GM21526 (cell line): ENCODE data around the gene VAMP2.
A peak's percentile ranks its signal among the peaks of the same experiment; 100 is the strongest.

Source experiments
- ATAC-seq: cut with Tn5 transposase; IDR thresholded peaks from one replicate; pipeline ENCODE4 v1.9.1; 2021; ENCODE audit warnings: moderate library complexity; ENCODE audit not compliant: unreplicated experiment, low FRiP score

The VAMP2 gene

DNA sequence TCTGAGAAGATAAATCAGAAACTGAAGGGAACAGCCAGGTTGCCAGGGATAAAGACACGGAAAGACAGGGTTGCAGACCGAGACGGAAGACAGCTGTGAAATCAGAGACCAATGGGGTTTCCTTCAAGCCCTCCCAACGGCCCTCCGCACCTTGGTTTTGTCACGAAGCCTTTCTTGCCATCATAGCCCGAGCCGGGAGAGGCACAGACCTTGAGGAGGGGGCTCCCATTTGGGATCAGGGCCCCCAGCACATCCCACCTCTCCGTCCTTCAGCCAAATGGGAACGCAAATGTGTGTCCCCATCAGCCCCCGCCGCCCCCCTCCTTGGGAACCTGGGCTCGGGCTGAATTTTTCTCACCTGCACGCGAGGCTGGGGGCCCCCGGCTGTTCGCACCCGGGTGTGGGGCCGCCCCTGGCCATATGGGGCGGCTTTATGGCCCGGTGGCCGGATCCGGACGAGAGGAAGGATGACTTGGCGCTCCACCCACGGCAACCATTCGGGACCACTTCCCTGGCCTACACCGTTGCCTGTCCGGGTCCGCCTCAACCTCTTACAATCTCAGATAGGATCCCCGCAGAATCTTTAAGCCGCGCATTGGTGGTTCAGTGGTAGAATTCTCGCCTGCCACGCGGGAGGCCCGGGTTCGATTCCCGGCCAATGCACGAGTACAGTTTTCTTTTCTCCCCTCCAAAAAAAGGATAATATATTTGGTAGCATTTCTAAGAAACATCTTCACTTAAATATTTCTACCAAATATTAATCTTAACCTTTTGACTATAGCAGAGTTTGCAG is 37.4 kb downstream of the VAMP2 start:
- ATAC-seq = no peak

DNA sequence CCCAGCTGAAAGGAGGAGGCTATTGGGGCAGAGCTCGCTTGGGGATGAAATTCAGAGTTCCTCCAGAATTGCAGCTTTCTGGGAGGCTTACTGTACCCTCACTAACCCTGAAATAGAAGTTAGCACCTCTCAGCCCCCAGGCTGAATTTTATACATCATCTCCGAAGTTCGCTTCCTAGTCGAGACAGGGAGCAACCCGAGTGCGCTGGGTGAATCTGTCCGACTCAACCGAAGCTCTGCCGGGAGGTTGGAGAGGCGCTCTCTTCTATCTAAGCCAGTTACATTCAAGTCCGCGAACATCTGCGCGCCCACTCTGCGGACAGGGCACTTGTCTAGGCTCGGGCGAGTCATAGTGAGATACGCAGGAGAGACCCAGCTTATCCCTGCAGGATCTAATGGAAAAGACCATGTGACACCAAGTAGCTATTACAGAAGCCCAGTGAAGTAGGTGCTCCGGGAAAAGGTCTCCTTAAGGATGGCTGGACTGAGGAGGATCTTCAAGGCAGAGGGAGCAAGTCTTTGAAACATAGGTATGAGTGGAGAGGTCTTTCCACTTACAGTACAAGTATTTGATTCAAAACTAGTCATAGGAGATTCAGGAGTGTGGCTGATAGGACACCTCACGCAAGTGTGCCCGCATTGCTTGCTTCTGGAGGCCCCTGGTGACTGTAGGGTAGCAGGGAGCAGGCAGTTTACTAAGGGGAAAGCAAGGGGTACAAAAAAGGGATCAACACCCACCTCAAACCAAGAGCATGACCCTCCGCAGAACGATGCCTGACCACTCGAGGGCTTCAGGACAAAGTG is 38.2 kb downstream of the VAMP2 start:
- no peak for ATAC-seq

DNA sequence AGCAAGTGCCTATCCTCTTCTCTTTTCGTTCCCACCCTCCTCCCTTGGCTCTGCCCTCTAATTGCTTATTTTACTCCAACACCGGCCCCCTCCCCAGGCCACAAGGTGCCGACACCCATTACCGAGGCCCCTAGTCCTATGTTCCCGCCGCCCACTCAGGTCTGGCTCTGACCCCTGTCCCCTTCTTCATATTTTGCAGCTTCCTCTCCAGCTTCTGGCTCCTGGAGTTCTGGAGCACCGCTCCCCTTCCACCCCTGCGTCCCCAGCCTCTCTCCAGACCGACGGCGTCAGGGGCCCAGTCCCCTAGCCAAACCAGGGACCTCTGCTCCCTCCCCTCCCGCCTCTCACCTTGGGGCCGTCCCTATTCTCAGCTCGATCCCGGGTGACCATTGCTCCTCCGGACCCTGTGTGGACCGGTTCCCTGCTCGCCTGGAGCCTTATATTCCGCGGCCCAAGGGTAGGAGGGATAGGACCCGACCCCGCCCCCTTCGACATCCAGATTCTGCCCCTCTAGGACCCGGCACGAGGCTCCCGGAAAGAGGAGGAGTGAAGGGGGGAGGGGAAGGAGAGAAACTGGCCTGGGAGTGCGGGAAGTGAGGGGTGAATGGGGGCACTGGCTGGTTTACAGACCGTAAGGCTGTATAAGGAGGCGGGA is 38.9 kb downstream of the VAMP2 start, which contains the start of gene HES7:
TSS of gene HES7 (minus strand) at position 412 of the 655 bp plus-strand sequence. CDS start at position 390, 22 bp downstream.
- ATAC-seq = no peak

DNA sequence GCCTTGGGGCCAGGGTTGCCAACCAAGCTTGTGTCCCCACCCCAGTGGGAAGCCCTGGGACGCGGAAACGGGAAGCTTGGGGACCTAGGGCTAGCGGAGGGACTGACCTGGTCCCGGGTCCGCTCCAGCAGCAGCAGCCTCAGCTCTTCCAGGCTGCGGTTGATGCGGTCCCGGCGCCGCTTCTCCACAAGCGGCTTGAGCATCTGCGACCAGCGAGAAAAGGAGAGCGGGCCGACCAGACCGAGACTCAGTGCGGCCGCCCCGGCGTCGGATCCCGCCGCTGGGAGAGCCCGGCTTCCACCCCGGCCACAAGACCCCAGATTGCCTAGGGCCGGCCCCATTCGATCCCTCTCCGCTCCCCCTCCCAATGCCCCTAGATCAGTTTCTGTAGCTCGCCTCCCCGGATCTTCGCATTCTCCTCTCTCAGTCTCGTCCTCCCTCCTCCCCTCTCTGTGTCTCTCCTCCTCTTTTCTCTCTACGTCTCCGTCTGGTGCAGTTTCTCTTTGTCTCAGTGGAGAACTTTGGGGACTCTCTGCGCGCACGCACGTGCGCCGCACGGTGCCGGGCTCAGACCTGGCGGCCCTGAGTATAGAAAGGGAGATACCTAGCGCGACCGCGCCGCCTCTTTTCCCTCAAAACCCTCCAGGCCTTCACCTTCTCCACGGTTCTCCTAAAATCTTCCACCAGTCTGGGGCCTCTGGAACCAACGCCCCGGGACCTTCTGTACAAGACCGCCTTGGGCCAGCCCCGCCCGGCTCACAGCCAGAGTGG is 39.6 kb downstream of the VAMP2 start:
- no peak for ATAC-seq

DNA sequence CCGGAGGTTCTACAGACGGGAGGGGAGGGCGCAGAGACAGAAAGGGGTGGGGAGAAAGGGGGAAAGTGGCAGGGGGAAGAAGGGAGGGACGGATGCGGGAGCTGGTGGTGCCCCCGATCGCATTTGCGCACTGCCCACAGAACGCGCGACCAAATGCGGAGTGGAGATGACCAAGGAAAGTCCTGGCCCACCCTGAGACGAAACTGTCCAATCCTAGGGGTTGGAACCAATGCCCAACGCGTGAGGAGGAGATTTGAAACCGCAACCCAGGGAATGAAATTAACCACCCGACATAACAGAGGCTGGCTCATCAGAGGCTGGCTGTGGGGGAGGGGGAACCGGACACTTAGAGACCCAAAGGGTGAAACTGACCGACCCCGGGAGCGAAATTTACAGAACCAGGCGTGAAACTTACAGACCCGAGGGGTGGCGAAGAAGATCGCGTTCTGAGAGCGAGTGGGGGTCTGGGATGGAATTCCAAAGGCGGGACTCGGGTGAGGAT is 40.3 kb downstream of the VAMP2 start:
- ATAC-seq = no peak

DNA sequence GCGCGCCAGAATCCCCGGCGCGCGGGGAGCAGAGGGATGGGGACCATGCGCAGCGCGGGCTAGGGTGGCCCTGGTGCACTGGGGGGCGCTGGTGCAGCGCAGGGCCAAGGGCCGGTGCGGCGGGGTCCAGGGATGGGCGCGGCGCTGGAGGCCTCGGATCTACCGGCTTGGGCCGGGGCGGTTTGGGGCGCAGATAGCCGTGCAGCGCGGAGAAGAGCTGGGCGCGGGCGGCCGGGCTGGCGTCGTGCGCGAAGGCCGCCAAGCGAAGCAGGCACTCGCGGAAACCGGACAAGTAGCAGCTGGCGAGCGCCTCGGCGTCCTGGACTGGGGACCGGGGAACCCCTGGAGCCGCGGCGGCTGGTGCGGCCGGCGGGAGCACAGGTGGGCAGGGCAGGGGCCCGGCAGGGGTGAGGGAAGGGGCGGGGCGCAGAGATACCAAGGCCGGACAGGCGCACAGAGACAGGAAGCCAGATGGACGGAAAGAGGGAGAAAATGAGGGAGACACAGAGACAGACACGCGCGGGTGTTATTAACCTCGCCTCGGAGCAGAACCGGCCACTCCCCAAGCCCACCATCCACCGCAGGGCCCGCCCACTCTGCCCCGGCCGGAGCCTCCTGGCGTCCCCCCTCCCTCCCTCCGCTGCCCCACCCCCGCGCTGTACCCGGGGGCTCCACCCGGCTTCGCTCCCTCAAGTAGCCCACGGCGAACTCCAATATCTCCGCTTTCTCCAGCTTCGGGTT is 40.9 kb downstream of the VAMP2 start:
- ATAC-seq = no peak

DNA sequence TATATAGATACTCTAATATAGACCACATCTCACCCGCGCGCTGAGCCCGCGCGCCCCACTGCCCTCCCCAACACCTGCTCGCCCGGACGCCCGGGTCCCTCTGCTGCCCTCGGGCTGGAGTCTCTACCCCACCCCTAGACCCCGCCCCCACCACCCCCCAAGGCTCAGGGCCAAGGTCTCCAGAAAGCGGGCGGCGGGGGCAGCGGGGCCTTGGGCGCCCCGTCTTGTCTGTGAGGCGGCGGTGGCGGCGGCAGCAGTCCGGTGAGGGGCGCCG is 41.4 kb downstream of the VAMP2 start:
- ATAC-seq = no peak

DNA sequence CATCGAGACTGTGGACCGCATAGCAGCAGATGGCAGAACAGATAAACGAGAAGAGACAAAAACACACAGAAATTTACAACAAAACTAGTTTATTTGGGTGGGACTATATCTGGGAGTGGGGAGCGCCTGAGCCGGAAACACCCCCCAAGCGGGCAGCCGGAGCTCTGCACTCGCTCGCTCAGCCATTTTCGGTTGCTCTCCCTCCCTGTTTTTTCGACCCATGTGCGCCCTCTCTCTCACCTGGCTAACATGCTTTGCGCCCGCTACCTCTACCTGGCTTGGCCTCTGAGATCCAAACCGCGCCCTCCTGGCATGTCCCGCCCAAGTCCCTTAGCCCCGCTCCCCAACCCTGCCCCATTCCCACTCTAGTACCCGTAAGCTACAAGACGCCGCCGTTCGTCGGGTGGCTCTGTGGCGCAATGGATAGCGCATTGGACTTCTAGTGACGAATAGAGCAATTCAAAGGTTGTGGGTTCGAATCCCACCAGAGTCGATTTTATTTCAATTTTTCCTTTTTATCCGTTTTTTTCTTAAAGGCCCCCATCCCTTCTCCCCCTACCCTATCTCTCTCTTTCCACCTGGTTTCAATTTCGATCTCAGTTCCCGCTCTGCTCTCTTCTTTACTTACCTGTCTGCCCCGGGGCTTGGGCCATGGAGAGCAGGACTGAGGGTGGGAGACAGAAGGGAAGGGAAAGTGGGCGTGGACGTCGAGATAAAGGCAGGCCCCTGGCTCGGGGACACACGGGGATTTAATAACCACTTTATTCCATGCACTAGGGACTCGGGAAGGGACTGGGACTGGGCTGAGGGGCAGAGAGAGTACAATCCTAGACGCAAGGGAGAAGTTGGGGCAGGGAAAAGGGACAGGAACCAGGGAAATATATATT is 42.0 kb downstream of the VAMP2 start:
- ATAC-seq = no peak

DNA sequence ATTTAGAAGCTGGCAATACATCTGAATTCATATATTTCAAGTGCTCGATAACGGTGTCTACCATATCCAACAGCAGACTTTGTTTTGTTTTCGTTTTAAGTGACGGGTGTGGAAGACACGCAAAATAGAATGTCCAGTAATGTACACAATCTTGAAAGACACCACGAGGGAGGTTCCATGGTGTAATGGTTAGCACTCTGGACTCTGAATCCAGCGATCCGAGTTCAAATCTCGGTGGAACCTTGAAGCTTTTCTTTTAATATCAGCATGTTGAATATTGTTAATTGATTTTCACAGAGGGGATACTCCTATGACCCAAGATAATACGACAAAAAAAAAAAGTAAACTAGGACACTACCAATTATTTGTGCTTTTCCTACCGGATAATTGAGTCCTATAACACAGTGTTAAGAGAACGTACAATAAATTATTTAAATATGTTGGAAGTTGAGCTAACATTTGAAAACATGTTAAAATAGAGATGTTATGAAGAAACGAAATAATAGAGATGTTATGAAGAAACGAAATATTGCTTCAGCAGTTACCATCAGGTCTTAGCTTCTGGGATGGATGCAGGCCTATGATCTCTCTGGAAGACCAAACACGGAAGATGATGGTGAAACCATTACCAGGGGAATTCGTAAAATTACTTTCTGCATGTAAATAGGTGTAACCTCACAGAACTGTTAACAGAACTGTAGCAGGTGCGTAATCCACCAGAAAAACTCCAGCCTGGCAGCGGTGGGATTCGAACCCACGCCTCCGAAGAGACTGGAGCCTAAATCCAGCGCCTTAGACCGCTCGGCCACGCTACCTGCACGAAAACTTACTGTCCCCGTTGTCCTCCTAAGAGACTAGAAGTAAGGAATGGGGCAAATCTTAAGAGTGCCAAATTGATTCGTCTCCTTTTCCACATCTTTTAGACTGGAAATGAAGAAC is 42.9 kb downstream of the VAMP2 start:
- peak; percentile 27 for ATAC-seq

DNA sequence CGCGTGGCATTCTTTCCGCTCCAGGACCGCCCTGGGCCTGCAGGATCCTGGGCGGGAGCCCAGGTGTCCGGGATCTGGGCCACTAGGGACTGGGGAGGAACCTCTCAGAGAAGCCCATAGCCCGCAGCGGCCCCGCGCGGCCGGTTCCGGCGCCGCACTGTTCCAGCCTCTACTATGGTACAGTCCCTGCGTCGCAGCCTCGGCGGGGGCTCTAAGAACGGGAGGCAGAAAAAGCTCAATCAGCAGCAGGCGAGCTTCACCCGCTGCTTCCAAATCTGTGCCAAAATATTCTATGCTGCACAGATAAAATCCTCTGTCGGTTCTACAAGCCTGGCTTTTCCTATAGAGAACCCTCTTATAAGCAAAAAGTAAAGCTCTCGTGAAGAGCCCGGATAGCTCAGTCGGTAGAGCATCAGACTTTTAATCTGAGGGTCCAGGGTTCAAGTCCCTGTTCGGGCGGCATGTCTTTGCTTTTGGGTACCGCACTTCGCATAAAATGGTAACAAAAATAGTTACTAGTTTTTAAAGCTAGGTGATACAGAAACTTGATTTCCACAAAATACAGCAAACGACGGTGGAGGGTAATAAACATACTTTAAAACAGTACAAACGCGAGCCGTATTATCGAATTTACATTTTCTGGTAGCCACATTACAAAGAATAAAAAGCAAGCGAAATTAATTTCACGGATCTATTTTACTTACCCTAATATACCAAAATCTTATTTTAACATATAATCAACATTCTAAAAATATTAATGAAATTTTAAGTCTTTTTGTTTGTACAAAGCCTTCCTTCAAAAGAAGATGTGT is 43.8 kb downstream of the VAMP2 start:
- no peak for ATAC-seq

DNA sequence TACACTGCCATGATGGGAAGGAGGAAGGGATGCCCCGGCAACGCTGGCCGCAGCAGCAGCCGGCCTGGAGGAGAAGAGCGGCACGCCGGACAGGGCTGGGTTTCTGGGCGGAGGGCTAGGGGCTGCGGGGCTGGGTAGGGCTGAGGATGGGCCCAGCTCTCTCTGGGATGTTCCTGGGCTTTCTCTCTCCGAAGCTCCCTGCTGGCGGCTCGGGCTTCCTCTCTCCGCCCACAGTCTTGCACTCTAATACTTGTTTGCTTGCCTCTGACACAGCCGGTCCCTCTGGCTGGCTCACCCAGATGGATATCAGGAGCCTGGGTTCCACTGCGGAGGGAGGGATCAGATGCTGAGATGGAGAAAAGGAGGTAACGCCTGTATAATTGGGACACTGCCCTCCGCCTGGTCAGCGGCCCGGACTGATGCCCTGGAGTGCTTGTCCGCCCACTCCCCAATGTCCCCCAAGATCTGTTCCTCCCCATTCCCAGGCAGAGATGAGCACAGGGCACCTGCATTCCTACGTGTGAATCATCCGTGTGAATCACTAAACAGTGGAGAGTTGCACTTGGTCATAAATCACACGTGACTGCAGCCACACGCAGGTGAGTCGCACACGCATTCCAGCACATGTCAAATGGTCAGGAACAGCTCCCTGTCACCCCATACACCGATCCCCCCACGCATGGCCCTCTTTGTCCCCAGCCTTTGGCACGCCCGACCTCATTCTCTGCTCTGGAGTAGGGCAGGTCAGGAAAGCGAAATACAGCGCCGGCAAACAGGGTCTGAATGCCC is 44.6 kb downstream of the VAMP2 start, which contains the start of gene ALOXE3:
TSS of gene ALOXE3 (minus strand) at position 535 of the 789 bp plus-strand sequence. CDS start at position 11, 524 bp downstream.
- no peak for ATAC-seq

DNA sequence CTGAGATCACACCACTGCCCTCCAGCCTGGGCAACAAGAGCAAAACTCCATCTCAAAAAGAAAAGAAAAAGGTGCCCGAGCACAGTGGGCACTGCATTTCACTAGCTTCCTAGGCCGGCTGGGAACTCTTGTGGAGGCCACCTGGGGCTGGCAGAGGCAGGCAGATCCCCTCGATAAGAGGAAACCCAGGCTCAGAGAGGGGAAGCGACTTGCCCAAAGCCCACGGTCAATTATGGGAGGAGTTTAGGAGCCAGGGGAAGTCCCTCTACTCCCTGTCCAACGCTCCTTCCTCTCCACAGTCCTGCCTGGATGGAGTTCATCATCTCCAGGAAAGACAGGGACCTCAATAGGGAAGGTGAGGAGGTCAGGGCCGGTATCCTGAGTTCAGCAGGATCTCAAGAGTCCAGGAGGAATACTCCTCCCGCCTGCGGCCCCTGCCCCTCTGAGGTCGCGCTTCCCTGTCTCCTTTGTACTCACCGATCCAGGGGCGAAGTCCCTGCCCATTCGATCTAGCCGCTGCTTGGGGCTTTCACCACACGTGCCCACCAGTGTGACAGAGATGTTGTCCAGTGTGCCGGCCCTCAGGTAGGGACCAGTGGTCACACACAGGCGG is 45.3 kb downstream of the VAMP2 start:
- no peak for ATAC-seq

DNA sequence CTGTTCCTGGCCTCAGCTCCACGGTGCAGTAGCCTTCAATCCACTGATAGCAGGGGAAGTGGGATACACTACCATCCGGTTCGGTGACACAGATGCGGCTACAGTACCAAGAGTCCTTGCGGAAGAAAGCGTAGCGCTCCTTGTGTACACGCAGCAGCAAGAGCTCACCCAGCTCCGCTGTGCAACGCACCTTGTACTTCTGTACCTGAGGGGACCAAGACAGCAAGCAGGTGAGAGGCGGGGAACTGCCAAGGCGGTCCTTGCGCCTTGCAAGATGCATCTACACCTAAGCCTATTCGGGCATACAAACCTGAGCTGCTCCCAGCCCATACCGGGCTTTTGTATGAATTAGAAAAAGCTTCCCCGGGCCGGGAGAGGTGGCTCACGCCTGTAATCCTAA is 46.0 kb downstream of the VAMP2 start:
- ATAC-seq = no peak

DNA sequence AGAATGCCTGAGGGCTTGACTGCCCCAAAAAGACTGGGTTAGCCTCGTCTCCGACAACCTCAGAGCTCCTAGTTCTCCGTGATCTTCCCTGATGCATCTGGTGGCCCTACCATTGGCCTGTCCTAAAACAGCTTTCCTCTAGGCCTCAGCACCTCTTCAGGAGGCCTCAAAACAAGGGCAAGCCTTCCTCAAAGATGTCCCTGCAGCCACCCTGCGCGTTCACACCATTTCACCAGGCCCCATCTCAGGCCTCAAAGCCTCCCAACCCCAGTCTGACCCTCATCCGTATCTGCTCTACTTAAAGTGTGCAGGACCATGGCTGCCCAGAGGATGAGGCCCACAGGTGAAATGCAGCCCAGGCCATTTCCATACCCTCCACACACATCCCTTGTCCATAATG is 51.8 kb downstream of the VAMP2 start:
- ATAC-seq = no peak

DNA sequence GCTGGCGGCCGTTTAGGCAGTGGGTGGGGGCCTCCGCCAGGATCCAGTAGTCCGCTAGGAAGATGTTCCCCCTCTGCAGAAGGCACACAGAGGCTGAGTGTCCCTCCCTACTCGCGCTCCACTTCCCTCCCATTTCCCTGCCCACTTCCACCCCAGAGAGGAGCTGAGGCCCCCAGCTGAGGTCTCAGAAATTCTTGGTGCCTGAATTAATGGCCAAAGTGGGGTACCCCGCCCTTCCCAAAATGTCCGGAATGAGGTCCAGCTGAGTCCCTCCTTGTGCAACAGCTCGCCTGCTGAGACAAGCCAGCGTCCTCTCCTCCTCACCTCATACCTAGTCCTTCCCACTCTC is 52.3 kb downstream of the VAMP2 start:
- no peak for ATAC-seq
